ENCODE results near the gene CMTM8. TPM values are rescaled to one million over a fixed set of nuclear protein-coding genes. Genes with fewer than 3 reads are reported as not detected.

The CMTM8 gene
- total RNA-seq, 2 experiments from 2014 or later, result 6.4 to 6.9 TPM

DNA sequence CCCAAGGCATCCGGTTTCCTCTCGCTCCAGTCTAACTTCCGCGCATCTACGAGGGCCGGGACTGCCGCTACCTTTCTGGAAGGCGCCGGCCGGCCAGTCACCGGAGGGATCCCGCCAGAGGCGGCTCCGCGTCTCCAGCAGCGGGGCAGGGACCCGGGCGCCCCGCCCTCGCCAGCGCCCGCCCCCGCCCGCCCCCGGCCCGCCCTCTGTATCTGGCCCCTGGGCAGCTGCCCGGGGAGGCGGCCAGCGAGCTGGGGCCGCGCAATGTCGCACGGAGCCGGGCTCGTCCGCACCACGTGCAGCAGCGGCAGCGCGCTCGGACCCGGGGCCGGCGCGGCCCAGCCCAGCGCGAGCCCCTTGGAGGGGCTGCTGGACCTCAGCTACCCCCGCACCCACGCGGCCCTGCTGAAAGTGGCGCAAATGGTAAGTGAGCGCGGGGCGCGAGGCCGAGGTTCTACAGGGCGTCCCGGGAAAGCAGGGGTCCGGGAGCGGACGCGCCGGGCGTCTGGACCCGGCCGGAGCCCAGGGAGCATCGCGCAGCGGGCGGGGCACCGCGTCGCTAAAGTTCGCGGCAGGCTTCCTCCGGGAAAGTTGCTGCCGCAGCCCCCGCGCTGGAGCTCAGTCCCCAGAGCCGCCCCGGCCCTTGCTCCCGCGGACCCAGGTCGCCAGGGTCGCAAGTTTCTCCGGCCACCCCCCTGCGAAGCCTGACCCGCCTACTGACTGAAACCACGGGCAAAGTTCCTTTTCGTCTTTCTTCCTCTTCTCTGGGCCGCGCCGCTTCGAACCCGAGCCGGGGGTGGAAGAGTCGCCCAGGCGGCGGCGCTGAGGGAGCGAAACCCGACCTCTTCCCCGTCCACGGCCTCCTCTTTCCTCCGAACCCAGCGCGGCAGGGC is 153.4 kb downstream of the CMTM8 start, which contains the start of gene CMTM7:
Gene CMTM7, plus strand, starts transcription at position 211 of the 893 bp plus-strand sequence. Its CDS starts 54 bp downstream, at position 265.
- intact Hi-C loops (cut with micrococcal nuclease), result no loop called here
- CTCF ChIA-PET, result interaction anchor here (1.1 to 7.2 kb wide), 6 partner anchors 16 to 216 kb away, joined by 3 to 56 read pairs (median 8); no protein-coding TSS in a partner anchor
- H3K4me1 Mint-ChIP-seq (ENCODE audit: low read depth), result peaks cover 54% of the 10 kb centered on the region

DNA sequence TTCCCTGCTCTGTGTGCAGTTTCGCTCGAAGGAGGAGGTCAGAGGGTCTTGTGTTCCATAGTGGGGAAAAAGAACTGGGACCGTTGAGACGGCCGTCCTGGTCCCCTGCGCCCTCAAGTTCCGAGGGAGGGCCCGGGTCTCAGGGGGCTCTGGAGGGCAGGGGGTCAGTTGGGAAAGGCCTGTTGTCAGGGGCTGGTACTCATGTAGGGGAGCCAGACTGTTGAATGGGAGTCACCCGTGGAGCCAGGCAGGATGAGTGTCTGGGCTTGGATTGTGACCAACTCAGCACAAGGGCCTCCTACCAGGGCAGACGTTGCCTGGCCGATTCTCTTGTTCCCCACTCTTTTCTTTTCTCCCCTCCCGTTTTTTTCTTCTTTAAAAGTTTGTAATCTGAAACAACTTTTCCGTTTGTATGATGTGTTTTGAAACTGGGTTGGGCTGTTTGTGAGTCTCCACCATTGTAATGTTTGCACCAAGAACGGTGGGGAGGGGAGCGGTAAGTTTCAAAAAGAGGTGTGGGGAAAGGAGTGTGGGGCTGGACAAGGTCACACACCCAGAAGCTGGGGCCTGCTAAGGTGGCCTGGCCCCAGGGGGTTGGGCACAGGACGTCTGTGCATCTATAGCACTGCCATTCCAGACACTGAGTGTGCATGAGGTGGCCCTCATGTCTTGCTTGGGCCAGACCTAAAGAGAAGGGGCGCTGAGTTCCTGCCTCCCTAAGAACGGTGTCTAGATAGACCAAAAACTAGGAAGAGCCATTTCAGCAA is 154.2 kb downstream of the CMTM8 start:
- CTCF ChIA-PET, result interaction anchor here (1.1 to 7.2 kb wide), 3 partner anchors 17 to 75 kb away, joined by 3 to 56 read pairs (median 36); no protein-coding TSS in a partner anchor
- H3K36me3 Mint-ChIP-seq (ENCODE audit: low read depth), result peaks cover 16% of the 10 kb centered on the region
- POLR2A ChIA-PET, result interaction anchor here (1.8 to 2.7 kb wide), 2 partner anchors 10 to 18 kb away, joined by 7 to 8 read pairs; no protein-coding TSS in a partner anchor

More for the DNA sequence above, 153.4 kb downstream of the CMTM8 start, which contains the start of gene CMTM7:
- H3K36me3 Mint-ChIP-seq (ENCODE audit: low read depth), result peaks cover 16% of the 10 kb centered on the region
- TF ChIP-seq, protein P1, sequence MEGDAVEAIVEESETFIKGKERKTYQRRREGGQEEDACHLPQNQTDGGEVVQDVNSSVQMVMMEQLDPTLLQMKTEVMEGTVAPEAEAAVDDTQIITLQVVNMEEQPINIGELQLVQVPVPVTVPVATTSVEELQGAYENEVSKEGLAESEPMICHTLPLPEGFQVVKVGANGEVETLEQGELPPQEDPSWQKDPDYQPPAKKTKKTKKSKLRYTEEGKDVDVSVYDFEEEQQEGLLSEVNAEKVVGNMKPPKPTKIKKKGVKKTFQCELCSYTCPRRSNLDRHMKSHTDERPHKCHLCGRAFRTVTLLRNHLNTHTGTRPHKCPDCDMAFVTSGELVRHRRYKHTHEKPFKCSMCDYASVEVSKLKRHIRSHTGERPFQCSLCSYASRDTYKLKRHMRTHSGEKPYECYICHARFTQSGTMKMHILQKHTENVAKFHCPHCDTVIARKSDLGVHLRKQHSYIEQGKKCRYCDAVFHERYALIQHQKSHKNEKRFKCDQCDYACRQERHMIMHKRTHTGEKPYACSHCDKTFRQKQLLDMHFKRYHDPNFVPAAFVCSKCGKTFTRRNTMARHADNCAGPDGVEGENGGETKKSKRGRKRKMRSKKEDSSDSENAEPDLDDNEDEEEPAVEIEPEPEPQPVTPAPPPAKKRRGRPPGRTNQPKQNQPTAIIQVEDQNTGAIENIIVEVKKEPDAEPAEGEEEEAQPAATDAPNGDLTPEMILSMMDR (IDR thresholded peaks at IDR 0.05), result no peak
- no peaks in the 10 kb centered on the region for H3K27me3 Mint-ChIP-seq
- DNase-seq, result peak; percentile 48
- no peaks in the 10 kb centered on the region for H3K9me3 Mint-ChIP-seq
- POLR2A ChIA-PET, result interaction anchor here (0.9 to 2.7 kb wide), 10 partner anchors 9 to 176 kb away, joined by 3 to 8 read pairs (median 6); no protein-coding TSS in a partner anchor
- ATAC-seq, result peak; percentile 67
- peak within 1 kb of the TSS; percentile 92 for H3K27ac Mint-ChIP-seq
- H3K4me3 Mint-ChIP-seq, result peak within 1 kb of the TSS; percentile 87

DNA sequence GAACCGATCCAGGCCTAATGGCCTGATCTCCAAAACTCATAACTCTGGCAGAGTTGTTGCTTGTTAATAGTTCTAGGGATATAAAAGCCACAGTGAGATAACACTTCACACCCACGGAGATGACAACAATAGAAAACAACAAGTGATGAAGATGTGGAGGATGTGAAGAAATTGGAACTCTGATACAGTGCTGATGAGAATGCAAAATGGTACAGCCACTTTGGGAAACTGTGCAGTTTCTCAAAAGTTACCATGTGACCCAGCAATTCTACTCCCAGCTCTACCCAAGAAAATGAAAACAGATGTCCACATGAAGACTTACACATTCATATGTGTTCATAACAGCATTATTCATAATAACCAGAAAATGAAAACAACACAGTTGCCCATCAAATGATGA is 157.0 kb downstream of the CMTM8 start:
- CTCF ChIA-PET, result interaction anchor here (0.8 to 7.8 kb wide), 10 partner anchors 9 to 98 kb away, joined by 3 to 69 read pairs (median 3); no protein-coding TSS in a partner anchor
- intact Hi-C loops (cut with micrococcal nuclease), result loop anchor here (2.0 to 5.0 kb wide), 2 partner anchors 21 to 67 kb away; no protein-coding TSS in a partner anchor
- DNase-seq (no peak), ATAC-seq (no peak)
- POLR2A ChIA-PET, result interaction anchor here (0.9 to 1.5 kb wide), 4 partner anchors 8 to 65 kb away, joined by 3 to 5 read pairs (median 4); no protein-coding TSS in a partner anchor
- H3K36me3 Mint-ChIP-seq (ENCODE audit: low read depth), result peaks cover 16% of the 10 kb centered on the region
- H3K4me1 Mint-ChIP-seq (ENCODE audit: low read depth), result peaks cover 62% of the 10 kb centered on the region
- H3K9me3 Mint-ChIP-seq, result no peaks in the 10 kb centered on the region
- no peaks in the 10 kb centered on the region for H3K27me3 Mint-ChIP-seq
- TF ChIP-seq, protein P1 (IDR thresholded peaks at IDR 0.05), result no peak
- no peak overlapping the region for H3K4me3 Mint-ChIP-seq
- H3K27ac Mint-ChIP-seq, result peak overlapping the region; percentile 44

More for the DNA sequence above, 154.2 kb downstream of the CMTM8 start:
- Mint-ChIP-seq H3K4me3 (peak overlapping the region; percentile 87), H3K4me1 (ENCODE audit: low read depth) (peaks cover 55% of the 10 kb centered on the region), H3K9me3 (no peaks in the 10 kb centered on the region), H3K27me3 (no peaks in the 10 kb centered on the region), H3K27ac (peak overlapping the region; percentile 92)
- intact Hi-C loops (cut with micrococcal nuclease), result no loop called here
- ATAC-seq, result peak; percentile 45
- TF ChIP-seq, protein P1 (IDR thresholded peaks at IDR 0.05), result no peak
- peak; percentile 50 for DNase-seq

DNA sequence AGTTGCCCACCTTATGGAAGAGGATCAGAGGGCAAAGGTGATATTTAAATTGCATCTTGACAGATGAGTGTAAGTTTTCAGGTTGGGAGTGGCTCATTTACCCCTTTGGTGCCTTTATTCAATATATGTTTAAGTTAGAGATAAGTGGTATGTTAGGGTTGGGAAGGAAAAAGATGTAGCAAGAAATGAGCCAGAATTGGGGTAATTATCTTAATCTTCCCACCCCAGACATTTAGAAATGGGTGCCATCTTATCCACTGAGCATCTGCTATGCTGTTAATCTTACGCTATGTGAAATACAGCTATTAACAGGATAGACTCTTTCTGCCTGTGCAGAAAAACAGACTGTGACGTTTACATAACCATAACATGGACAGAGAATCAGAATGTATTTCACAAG is 159.5 kb downstream of the CMTM8 start:
- TF ChIP-seq, protein P1 (IDR thresholded peaks at IDR 0.05), result no peak
- Mint-ChIP-seq H3K27ac (peak overlapping the region; percentile 44), H3K4me1 (ENCODE audit: low read depth) (peaks cover 69% of the 10 kb centered on the region), H3K4me3 (no peak overlapping the region), H3K27me3 (no peaks in the 10 kb centered on the region), H3K9me3 (no peaks in the 10 kb centered on the region), H3K36me3 (ENCODE audit: low read depth) (peaks cover 16% of the 10 kb centered on the region)
- intact Hi-C loops (cut with micrococcal nuclease), result loop anchor here (2.0 to 5.0 kb wide), 2 partner anchors 64 to 221 kb away; no protein-coding TSS in a partner anchor
- CTCF ChIA-PET, result interaction anchor here (0.7 to 7.8 kb wide), 9 partner anchors 11 to 101 kb away, joined by 3 to 69 read pairs (median 5); no protein-coding TSS in a partner anchor
- ATAC-seq (no peak), DNase-seq (no peak)
- POLR2A ChIA-PET, result interaction anchor here (0.6 to 1.2 kb wide), 3 partner anchors 33 to 89 kb away, joined by 3 to 6 read pairs (median 3); no protein-coding TSS in a partner anchor
